ENCODE results near the gene PERM1.
"Not testable (repeated sequence)": the region's sequence is repeated elsewhere in the genome, so short reads cannot be mapped to it uniquely, and the experiment has no call there.

PERM1 gene

DNA sequence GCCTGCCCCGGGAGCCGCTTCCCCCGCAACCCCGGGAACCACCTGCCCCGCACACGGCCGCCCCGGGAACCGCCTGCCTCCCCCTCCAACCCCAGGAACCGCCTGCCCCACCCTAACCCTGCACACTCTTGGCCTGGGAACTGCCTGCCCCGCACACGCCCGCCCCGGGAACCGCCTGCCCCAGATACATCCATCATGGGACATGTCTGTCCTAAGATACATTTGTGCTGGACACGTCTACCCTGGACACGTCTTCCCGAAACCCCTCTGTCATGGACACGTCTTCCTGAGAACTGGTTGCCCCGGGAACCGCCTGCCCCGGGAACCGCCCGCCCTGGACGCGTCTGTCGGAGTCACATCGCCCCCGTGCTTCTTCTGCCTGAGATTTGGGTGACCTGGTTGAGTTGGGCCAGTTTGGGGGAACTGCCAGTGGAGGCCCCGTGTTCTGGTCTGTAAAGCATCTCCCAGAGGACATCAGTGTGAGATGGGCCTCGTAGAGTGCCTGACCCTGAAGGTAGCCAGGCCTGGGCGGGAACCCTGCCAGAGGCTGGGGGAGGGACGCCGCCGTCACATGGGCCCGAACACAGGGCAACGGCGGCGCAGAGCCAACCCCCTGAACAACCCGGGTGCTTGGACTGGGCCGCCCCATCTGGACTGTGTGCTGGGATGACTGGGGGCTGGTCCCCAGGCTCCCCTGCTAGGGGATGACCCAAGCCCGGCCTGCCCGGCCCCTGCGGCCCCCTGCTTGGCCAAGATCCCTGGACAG lies 3.6 kb downstream of the PERM1 start:
- DNase-seq (ENCODE audit: low read depth) = no peak

DNA sequence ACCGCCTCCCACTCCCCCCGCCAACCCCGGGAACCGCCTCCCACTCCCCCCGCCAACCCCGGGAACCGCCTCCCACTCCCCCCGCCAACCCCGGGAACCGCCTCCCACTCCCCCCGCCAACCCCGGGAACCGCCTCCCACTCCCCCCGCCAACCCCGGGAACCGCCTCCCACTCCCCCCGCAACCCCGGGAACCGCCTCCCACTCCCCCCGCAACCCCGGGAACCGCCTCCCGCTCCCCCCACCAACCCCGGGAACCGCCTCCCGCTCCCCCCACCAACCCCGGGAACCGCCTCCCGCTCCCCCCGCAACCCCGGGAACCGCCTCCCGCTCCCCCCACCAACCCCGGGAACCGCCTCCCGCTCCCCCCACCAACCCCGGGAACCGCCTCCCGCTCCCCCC lies 5.1 kb downstream of the PERM1 start:
- not testable (repeated sequence) for DNase-seq (ENCODE audit: low read depth)

DNA sequence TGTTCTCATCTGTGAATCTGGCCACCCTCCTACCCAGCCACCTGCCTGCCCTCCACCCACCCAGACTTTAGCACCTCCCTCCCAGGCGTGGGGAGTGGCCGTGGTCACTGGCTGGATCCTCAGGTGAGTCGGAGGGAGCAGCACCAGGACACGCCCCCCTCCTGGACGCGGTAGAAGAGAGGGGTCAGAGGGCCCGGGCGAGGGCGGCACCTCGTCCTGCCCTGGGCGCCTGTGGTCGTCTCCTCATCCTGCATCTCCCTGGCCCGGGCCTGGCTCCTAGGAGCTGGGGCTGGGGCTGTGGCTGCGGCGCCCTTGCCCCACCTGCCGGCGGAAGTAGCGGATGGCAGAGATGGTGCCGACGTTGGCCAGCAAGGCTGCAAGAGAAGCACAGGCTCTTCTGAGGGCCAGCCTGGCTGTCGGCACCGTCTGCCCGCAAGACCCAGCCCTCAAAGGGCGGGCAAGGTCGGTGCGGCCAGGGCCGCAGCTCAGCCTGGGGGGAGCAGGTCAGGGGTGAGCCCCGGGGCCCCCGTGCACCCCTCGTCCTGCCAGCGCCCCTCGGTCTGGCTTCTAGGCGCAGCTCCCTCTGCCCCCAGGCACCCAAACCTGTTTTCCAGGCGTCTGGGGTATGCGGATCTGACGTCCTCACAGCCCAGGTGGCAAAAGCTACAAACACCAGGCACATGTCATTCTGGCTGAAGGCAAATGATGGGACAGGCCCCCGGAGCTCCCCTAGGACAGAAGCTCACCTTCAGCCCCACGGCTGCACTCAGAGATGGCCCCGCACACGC lies 5.8 kb downstream of the PERM1 start:
- peak; percentile 76 for DNase-seq (ENCODE audit: low read depth)

DNA sequence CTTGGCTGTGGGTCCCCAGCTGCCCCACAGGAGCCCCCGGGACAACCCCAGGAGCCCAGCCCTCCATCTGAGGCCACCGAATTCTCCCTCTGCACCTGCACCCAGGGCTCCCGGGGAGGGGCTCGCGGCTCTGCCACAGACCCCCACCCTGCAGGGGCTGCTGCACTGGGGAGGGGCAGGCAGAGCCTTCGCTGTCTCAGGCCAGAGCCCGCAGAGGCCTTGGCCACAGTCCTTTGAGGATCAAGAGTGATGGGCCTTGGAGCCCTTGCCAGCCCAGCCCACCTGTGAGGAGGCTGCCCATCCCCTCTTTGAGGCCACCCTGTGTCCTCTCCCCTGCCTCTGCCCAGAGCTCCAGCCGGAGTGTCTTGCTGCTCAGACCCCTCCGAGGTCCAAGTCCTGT lies 6.5 kb downstream of the PERM1 start:
- DNase-seq (ENCODE audit: low read depth) = no peak

DNA sequence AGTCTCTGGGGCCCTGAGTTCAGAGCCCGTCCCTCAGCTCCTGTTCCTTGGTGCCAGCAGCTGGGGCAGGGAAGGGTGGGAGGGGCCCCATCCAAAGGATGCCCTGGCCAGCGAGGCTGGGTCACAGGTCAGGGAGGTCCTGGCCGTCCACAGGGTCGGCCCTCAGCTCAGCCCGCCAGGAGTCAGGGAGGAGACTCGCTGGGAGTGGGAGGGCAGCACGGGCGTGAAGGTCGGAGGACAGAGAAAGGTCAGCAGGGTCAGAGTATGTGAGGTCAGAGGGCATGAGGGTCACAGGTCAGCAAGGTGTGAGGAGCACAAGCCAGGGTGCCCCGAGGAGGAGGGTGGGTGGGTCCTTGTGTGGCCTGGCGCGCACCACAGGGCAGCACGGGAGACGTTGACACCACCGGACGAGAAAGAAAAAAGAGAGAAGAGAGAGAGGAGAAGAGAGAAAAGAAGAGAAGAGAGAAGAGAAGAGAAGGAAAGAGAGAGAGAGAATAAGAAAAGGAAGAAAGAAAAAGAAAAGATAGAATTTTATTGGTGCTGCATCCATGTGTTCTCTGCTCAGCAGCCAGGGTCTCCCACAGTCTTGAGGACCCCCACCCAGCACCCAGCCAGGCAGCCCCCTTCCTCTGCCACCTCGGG lies 7.1 kb downstream of the PERM1 start:
- DNase-seq (ENCODE audit: low read depth) = no peak

DNA sequence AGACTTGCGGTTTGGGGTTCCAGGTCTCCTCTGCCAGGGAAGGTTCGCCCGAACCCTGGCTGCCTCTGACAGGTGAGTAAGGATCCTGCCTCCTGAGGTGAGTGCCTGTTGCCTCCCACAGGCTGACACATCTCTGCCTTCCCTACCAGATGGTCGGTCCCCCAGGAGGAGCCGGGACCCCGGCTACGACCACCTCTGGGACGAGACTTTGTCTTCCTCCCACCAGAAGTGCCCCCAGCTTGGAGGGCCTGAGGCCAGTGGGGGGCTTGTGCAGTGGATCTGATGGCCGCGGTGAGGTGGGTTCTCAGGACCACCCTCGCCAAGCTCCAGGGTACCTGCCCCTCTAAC lies 7.6 kb downstream of the PERM1 start:
- no peak for DNase-seq (ENCODE audit: low read depth)

DNA sequence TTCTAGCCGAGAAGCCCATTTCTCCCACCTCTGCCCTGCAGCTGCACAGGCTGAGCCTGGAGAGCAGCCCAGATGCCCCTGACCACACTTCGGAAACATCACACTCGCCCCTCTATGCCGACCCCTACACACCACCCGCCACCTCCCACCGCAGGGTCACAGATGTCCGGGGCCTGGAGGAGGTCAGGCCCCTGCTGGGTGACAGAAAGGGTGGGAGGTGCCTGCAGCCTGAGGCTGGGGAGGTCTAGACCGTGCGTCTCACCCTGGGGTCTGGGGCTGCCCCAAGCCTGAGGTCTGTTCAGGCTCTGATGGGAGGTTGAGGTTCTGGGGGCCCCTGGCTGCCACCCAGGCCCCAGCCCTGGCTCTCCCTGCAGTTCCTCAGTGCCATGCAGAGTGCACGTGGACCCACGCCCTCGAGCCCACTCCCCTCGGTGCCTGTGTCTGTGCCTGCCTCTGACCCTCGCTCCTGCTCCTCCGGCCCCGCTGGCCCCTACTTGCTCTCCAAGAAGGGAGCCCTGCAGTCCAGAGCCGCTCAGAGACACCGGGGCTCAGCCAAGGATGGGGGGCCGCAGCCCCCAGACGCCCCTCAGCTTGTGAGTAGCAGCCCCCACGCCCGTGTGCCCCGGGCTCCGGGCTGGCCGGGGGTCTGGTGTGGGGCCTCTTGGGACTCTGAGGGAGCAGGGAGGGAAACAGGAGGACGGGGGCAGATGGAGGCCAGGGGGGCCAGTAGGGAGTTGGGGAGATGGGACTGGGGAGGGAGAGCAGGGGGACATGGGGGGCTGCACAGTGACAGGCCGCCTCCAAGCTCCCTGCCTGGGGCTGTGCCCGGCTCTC lies 8.2 kb downstream of the PERM1 start:
- no peak for DNase-seq (ENCODE audit: low read depth)

DNA sequence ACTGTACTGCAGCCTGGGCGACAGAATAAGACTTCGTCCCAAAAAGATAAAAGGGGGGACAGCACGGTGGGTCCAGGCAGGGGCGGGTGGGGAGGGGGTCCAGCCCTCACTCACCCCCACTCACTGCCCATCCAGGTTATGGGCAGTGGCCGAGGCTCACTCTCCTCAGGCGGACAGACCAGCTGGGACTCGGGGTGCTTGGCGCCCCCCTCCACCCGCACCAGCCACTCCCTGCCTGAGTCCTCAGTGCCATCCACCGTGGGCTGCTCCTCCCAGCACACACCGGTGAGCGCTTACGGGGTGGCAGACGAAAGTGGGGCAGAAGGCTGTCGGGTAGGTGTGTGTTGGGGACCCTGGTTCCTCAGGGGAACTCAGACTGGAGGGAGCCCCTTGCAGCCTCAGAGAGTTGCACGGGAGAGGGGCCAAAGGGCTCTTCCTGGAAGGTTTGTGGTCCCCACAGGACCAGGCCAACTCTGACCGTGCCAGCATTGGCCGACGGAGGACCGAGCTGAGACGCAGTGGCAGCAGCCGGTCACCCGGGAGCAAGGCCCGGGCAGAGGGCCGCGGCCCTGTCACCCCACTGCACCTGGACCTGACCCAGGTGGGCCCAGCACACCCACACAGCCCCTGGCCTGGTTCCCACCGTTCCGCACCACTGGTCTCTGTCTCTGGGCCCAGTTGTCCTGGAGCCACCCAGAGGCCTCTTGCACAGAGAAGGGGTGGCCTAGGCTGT lies 9.0 kb downstream of the PERM1 start:
- no peak for DNase-seq (ENCODE audit: low read depth)

DNA sequence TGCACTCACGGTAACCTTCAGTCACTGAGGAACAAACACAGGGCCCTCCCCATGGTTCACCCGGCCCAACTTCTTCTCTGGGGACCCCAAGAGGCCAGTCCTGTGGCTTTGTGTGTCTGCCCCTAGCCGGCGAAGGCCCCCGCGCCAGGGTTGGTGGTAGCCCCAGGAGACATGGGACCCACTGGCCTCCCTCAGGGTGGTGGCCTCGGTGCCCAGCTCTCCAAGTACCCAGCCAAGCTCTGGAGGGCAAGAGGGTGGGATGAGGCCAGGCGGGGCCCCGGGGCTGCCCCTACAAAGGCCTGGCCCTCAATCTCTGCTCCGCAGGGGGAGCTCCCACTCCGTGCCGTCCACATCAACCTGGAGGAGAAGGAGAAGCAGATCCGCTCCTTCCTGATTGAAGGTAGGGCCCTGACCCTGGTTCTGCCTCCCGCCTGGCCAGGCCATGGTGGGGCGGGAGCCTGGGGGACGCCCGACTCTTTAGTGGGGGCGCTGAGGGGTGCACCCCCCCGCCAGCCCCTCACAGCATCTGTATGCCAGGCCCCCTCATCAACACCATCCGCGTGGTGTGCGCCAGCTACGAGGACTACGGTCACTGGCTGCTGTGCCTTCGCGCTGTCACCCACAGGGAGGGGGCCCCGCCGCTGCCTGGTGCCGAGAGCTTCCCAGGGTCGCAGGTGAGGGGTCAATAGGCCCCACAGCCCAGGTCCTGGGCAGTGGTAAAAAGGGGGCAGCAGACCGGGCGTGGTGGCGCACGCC lies 10.0 kb downstream of the PERM1 start:
- DNase-seq (ENCODE audit: low read depth) = no peak

DNA sequence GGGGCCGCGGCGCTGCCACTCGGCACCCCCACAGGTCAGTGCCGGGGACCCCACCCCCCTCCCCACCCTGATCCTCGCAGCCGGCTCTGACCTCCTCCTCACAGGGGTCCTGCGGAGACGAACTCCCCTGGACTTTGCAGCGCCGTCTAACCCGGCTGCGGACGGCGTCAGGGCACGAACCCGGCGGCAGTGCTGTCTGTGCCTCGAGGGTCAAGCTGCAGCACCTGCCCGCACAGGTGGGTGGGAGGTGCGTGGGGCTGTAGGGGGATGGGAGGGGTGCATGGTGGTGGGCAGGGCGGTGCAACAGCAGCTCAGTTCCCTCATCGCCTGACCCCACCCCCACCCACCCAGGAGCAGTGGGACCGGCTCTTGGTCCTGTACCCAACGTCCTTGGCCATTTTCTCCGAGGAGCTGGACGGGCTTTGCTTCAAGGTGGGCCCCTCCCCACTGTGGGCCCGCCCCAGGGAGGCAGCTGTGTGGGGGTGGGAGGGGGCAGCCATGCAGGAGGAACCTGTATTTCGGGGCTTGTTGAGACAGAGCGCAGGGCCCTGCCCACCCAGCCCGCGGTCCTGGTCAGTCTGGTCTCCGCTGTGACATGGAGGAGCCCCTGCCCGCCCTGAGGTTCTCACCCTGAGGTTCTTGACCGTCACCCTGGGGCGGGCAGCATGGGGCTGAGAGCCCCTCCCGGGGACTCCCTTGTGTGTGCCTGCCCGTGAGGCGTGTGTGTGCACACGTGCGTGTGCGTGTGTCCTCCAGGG lies 10.7 kb downstream of the PERM1 start:
- DNase-seq (ENCODE audit: low read depth) = no peak

DNA sequence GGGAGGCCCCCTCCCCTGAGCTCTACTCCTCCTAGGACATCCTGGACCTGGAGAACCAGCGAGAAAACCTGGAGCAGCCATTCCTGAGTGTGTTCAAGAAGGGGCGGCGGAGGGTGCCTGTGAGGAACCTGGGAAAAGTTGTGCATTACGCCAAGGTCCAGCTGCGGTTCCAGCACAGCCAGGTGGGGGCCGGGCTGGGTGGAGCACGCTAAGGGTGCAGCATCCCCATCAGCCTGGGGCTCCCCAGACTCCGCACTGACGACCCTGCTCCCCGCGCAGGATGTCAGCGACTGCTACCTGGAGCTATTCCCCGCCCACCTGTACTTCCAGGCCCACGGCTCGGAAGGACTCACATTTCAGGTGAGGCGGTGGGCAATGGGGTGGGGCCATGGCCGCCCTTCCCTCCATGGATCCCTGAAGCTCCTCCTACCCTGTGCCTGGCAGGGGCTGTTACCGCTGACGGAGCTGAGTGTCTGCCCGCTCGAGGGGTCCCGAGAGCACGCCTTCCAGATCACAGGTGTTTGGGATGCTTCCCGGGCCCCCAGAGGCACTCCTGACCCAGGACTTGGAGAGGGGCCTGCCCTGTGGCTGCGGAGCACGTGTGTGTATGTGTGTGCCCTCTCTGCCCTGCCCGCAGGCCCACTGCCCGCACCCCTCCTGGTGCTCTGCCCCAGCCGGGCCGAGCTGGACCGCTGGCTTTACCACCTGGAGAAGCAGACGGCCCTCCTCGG lies 11.5 kb downstream of the PERM1 start:
- DNase-seq (ENCODE audit: low read depth) = no peak

DNA sequence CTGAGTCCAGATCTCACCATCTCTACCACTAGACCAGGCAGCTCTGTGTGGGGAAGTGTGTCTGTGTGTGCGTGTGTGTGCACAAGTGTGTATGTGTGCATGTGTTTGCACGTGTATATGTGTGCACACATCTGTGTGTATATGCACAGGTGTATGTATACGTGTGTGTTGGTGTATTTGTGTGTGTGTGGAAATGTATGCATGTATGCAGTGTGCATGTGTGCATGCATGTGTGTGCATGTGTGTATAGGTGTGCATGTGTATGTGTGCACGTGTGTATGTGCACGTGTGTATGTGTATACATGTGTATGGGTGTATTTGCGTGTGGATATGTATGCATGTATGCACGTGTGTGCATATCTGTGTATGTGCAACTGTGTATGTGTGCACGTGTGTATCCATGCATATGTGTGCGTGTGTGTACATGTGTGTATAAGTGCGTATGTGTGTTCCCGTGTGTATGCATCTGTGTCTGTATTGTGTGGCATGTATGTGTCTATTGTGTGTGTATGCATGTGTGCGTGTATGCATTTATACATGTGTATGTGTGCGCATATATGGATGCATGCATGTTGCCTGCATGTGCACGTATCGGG lies 12.5 kb downstream of the PERM1 start:
- no peak for DNase-seq (ENCODE audit: low read depth)

DNA sequence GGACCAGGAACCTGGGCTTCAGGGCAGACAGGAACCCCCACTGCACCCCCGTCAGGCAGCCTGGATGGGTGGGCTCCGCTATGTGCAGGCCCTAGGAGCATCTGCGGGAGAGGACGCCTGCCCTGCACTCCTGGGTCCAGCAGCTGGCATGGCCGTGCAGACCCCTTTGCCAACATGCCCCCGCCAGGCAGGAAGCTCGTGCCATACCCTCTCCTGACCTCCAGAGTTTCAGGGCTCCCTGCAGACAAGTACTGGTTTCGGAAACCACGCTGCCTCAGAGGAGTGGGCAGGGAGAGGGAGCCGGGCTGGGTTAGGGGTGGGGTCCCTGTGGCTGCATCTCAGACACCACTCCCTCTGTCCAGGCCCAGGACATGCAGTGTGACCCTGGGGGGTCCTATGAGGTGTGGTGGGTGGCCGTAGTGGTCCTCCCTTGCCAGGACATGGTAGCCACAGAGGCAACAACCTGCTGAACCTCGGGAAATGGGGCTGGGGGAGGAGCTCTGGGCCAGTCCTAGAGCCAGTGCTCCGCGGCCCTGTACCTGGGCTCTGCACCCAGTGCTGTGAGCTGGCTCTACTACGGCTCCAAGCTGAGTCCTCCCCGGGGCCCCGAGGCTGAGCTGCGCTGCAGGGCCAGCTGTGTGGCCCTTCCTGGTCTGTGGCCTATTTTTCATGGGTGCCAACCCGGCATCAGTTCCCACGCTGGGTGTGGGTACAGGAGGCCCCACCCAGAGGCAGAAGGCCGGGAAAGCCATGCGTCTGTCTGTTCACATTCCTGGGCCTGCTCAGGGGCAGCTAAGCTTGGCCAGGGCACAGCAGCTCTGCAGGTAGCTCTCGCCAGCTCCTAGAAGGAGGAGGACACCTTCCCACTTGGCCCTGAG lies 14.2 kb downstream of the PERM1 start:
- DNase-seq (ENCODE audit: low read depth) = no peak

DNA sequence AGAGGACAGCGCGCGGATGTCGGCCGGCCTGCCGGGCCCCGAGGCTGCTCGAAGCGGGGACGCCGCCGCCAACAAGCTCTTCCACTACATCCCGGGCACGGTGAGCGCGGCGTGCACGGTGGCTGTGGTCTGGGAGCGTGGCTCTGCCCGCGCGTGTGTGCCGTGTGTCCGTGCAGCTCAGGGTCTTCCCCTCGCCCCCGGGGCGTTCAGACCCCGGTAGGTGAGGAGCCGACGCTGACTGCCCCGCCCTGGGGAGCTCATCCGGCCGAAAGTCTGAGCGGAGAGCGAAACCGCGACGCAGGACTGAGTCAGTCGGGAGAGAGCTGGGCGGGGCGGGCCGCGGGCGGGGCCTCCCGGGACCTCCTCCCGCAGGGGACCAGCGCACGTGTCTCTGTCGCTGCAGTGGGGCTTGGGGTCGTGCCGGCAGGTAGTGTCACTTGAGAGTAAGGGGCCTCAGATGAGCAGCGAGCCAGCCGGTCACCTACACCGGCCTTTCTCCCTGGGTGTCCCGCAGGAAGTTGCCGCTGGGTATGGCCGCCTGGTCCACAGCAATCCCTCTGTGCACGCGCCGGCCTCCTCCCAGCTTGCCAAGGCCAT lies 15.1 kb downstream of the PERM1 start:
- peak; percentile 75 for DNase-seq (ENCODE audit: low read depth)

DNA sequence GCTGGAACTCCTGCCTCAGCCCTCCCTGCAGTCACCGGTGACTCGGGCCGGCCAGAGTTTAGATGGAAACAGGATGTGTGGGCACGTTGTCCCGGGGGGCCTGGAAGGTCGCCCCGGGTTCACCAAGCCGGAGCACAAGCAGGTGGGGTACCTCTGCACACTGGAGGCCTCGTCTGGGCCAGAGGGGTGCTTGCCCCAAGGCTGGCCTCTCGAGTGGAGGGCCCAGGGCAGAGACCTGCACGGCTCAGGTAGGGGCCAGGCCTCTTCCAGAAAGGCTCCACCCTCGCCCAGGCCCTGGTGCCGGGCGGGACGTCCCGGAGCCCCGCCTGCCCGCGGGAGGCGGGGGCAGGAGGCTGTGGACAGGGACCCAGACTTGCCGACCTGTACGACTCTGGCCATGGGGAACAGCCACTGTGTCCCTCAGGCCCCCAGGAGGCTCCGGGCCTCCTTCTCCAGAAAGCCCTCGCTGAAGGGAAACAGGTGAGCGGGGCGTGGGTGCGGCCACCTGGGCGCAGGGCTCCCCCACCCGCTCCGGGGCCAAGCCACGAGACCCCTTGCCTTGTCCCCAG lies 15.7 kb downstream of the PERM1 start, which contains the start of gene PLEKHN1:
Gene PLEKHN1 (plus strand): TSS at position 348 of the 569 bp plus-strand sequence. CDS start 50 bp downstream, at position 398.
- peak; percentile 78 for DNase-seq (ENCODE audit: low read depth)

DNA sequence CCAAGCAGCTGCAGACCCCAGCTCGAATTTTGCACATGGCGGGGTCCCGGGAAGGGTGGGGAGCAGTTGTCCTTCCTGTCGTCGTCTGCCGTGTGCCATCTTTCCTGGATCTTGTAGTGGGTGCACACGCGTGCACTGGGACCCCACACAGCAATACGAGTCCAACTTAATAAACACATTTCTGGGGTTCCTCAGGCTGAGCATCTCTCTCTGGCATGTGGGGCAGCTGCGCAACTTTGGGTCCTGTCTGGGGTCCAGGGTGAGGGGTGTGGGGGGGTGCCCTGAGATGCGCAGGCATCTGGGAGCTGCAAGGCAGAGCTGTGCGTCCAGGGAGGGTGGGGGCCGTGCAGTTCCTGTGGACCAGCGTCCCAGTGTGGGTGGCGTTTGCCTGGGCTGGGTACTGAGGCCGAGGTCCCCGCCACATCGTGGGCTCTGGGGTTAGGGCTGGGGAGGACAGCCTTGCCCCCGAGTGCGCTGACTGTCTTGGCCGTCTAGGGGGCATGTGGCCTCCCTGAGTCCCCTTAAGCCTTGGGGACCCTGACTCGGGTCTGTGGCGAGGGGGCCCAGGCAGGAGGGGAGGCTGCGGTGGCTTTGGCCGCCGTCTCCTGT lies 16.3 kb downstream of the PERM1 start:
- no peak for DNase-seq (ENCODE audit: low read depth)
